HG03565 (cell line): Measurements from ENCODE around the gene ATF6B.

Experiments
- ATAC-seq: cut with Tn5 transposase; IDR thresholded peaks from one replicate; pipeline ENCODE4 v1.9.1; 2021; ENCODE audit warnings: mild to moderate bottlenecking, moderate library complexity; ENCODE audit not compliant: unreplicated experiment

The ATF6B gene

DNA sequence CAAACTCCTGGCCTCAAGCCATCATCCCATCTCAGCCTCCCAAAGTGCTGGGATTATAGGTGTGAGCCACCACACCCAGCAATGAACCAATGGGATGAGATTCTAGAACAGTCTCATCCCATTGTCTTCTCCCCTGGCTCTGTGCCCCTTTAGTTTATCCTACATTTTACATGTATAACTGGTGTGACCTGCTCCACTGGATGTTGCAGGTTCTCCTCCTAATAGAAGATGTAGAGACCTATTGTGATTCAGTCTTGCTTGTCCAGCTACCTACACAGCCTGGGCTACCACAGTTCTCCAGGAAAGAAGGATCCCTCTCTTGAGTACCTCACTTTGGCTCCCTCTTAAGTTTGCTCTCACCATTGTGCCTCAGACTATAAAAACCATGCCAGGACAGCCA is 4.1 kb upstream of the ATF6B start:
- no peak for ATAC-seq

DNA sequence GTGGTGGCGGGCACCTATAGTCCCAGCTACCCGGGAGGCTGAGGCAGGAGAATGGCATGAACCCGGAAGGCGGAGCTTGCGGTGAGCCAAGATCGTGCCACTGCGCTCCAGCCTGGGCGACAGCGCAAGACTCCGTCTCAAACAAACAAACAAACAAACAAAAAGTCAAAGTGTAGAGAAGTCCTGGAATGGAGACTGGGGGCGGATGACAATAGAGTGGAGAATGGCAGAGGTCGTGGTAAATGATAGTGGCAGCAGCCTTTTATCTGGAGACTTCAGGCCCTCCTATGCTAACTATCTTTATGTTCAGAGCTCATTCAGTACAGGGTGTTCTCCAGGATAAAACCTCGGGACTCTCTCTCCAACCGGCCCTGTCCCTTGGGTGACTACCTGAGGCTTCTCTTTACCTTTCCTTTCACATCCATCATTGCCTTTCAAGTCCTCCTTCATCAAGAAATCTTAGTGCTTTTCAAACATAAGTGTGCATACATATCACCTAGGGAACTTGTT is 3.4 kb upstream of the ATF6B start:
- no peak for ATAC-seq

DNA sequence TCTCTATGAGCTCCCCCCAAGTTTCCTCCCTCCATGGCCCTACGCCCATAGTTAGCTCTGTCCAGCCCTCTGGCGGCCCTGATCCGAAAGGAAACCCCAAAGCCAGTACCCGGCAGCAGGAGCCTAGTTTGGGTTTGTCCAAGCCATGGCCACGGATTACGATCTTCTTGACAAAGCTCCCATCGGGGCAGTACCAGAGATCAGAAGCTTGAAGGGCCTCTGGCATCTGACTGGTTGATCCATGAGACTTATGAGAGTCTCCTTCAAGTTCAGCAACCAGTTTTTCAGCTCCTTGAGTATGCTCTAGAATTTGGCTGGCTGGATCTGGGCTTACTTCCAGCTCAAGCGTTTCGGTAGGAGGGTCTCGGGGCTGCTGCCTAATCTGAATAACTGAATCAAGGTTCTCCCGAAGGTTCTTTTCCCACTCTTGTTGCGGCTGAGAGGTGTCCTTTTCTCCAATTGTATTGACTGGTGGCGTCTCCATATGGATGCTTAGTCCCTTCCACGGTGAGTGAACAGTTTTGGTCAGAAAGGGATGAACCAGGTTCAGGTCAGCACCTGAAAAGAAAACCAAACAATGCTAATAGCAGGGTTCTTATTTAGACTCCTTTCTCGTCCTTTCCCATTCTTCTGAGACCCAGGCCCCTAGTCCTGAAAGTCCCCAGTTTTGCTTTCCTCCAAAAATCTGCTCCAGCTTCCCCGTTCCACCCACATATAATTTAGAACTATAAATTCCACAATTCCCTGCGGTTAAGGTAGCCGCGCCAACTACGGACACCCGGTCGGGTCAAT is 1.4 kb upstream of the ATF6B start:
- ATAC-seq: no peak

DNA sequence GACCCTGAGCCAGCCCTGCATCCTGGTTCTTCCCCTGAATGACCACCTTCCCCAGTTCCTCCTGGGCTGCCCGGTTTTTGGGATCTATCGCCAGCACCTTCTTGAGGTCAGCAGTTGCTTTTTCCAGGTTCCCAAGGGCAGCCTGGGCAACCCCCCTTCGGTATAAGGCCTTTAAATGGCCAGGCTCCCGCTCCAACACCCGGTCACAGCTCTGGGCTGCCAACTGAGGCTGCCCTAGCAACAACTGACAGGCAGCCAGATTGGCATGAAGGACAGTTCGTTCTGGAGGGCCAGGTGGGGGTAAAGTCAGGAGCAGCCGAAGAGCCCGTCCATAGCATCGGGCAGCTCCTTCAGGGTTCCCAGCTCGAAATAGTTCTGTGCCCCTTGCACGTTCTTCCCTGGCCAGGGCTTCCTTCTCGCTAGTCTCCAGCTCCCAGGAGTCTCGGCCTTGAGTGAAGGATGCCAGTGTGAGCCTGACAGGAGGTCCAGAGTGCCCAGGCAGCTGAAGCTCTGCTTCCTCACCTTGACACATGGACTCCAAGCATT is 778 bp upstream of the ATF6B start:
- no peak for ATAC-seq

DNA sequence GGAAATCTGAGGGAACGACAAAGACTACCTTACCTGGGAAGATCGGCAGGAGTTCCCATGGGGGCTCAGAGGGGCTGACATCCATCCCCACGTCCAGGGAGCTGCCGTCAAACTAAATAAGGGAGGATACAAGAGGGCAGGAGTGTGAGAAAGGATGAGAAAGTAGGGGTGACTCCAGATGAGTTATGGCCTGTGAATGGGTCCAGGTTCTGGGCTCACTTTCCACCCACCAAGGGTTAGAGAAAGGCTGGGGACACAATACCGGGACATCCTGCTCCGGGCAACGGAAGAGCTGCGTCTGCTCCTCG is 683 bp downstream of the ATF6B start:
- no peak for ATAC-seq

DNA sequence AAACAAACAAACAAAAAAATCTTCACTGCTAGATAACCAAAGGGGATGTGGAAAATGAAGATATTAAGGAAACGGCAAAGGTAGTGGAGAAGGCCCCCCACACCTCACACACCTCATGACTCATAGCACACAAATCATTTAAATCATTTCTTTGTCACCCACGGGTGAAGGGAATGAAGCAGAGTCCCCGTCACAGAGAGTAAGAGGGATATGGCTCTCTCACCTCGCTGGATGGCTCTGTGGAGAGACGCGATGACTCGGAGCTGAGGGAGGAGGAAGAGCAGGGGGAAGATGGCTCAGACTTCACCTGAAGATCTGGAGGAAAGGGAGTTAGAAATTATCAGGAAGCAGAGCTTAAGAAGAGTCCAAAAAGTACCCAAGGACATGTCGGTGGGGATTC is 1.2 kb downstream of the ATF6B start:
- no peak for ATAC-seq

DNA sequence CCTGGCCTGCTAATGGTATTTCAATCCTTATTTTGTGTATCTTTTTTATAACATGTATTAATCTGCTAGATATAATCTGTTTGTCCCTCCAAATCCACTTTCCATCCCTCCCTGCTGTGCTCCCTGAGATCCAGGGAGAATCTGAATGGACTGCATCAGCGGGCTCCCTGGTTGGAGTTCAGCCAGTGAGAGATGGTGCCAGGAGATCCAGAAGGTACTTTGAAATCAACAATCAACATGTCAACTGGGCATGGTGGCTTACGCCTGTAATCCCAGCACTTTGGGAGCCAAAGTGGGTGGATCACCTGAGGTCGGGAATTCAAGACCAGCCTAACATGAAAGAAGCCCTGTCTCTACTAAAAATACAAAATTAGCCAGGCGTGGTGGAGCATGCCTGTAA is 4.4 kb downstream of the ATF6B start:
- ATAC-seq: no peak

DNA sequence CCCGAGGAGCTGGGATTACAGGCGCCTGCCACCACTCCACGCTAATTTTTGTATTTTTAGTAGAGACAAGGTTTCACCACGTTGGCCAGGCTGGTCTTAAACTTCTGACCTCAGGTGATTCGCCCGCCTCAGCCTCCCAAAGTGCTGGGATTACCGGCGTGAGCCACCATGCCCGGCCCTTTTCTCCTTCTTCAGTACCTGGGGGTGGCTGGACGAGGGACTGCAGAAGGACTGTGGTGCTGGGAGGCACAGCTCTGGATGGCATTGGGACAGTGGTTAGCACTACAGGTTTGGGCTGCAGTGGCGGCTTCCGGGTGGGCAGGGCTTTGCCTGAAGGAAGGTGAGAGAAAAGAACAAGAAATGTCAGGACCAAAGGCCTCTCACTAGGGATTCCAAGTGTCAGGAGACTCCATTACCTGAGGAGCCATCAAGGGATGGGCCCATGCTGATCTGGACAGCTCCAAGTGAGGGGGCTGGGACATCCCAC is 7.4 kb downstream of the ATF6B start:
- no peak for ATAC-seq

DNA sequence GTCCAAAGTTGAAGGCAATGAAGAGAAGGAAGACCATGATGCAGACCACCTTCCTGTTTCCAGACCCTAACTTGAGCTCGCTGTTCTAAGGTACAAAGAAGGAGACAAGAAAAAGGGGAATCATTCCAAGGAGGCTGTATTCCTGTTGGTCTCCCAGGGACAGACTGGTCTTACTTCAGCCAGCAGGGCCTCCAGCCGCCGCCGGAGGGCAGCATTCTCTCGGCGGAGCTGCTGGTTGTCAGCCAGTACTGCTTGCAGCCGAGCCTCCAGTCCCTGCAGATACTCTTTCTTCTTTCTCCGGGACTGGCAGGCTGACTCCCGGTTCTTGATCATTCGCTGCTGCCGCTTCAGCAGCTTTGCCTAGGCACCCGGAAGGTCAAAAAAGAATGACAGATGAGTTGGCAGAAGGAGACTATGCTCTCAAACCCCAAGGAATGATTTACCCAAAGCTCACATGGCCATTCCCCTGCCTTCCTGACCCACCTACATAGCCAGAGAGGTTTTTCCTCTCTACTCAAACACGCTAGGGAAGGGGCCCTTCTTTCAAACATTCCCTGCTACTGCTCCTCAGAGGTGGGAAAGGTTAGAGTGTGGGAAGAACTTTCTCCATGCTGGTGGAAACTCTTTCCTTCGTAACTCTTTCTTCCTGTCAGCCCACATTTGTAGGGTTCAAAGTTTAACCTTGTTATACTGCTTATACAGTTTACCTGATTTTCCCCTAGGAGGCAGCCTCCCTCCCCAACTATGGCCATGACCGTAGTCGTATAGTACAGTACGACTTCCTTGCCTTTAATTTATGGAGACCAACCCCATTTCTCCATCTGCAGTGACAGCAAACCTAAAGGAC is 9.0 kb downstream of the ATF6B start:
- ATAC-seq: no peak

DNA sequence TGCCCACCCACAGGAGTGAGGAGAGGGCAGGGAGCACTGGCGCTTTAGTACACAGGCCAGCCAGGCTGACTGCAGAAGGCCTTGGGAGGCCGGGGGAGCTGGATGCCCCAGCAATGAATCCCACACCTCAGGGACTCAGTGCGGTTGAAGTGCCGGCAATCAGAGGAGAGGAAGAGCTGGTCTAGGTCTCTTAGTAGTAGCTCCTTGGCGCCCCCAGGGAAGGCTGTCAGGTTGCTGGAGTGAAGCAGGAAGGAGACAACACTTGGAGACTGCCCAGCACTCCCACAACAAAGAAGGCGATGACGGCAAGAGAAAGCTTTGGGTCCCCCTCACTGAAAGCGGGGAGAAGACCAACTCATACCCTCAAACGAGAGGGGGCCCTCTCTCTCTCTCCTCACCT is 10.6 kb downstream of the ATF6B start:
- no peak for ATAC-seq

DNA sequence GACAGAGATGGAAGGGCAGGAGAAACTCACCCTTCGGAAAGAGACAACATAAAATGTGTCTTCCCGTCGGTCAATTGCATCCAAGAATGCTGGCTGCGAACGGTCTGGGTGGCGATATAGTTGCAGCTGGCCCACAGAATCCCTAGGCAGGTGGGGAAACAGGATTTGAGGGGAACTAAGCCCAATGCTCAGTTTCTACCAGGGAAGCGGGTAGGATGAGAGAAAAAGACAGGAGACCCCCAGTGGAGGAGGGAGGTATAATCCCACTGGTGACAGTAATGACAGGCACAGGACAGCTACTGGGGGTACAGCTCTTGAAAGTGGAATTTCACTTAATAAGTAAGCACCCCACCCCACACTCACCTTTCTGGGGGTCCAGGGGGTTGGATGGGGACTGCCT is 11.4 kb downstream of the ATF6B start:
- ATAC-seq: no peak

DNA sequence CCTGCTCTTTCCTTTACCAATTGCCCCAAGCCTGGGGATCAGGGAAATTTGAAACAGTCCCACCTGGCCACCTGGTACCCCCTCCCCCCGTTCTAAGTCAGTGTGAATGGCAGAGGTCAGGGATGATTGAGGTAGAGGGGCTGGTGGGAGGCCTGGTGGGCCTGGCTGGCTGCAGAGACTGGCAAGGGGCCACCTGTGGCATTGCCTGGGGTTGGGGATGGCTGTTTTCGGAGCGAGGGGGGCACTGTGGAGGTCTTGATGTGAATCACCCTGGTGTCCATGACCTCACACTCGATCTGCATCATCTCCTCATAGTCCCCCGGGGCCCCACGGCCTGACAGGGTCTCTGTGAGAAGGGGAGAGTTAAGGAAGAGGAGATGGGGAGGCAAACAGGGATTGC is 12.4 kb downstream of the ATF6B start:
- no peak for ATAC-seq

DNA sequence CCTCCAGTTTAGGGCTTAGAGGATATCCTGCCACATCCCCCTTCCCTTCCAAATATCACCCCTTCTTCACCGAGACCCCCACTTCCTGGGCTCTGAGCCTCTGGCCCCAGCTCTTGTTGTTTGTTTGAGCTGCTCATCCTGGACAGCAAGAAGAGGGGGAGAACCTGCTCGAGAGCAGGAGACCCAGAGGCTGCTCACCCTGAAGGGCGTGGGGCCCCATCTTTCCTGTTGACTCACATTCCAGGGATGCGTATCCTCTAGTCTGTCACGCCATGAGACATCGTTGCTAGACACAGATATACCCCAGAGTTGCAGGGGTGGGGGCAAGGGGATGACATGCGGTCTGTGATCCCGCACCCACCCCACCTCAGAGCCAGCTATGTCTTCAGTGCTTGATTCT is 13.2 kb downstream of the ATF6B start:
- ATAC-seq: no peak

DNA sequence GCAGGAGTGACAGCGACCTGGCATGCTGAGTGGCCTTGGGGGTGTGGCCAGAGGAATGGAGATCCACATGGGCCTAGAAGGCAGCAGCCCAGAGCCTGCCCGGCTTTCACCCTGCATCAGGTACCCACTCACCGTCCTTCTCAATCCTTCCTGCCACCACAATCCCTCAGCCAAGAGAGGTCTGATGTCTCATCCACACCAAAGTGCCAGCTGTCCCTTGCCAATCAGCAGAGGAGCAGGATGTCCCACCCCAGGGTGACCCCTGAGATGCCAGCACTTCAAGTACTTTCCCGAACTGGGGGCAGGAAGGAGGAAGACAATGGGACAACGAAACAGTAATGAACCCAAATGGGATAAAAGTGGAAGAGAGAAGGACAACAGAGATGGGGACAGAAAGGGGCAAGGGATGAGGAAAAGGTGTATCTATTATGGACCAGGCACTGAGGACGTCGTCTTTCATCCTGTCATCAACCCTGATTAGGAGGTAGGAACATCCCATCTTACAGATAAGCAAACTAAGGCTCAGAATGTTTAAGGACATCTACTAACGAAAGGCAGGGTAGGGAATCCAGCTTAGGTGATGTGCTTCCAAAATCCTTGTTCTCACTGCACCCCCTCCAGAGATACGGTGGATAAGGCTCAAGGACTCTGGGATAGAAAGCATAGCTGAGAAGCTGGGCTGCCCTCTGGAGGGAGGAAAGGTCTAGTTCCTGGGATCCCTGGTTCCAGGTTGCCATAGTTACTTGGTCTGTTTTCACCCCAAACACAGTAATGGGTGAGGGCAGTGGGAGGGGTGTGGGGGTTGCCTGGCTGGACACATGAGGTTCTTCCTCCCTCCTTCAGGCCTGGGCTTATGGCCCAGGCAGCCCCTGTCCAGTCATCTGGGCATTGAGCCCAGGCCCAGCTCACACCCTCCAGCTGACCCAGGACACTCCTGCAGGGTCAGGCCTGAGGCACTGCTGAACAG is 14.4 kb downstream of the ATF6B start:
- no peak for ATAC-seq

DNA sequence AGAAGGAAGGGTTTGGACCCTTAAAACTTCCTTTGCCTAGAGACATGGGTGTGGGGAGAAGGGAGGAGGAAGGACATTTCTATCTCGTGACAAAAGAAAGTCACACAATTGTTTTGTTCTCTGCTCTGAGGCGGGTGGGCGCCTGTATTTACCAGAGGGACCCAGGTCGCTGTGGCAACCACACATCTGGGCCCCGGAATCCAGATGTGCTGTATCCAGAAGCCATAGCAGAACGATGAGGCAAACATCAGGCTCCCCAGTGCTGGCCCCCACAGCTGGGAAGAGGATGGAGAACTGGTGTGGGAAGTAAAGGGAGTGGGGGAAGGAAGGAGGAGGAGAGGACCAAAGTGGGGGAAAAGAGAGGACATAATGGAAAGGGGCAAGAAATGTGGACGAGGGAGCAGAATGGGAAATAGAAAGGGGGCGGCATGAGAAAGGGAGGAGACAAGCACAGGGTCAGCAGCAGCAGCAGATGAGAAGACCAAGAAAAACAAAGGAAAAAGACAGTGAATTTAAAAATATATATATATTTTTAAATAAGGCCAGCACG is 15.5 kb downstream of the ATF6B start:
- ATAC-seq: no peak

DNA sequence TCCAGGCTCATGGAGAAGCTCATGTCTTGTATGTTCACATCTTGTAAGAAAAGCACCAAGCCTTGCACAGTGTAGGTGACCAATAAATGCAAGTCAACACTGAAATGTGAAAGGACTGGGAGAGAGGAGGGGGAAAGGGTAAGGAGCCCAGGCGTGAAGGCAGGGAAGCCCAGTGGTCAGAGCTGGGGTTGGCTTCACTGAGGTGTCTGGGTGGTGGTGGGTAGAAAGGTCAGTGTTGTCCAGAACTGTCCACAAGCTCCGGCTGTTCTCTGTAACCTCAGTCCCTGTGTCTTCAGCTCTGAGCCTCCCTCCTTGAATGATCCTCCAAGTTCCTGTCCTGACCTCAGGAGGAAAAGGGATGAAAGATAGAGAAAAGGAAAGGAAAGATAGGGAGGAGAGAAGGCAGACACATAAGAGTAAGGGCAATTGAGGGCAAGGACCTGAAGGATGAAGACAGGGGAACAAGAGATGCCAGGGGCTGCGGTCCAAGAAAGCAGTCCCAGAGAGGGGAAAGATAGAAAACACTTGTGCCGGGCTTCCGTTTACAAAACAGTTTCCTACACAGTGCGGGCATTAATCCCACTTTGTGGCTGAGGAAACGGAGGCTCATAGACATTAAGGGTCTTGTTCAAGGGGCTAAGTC is 16.5 kb downstream of the ATF6B start:
- ATAC-seq: no peak

DNA sequence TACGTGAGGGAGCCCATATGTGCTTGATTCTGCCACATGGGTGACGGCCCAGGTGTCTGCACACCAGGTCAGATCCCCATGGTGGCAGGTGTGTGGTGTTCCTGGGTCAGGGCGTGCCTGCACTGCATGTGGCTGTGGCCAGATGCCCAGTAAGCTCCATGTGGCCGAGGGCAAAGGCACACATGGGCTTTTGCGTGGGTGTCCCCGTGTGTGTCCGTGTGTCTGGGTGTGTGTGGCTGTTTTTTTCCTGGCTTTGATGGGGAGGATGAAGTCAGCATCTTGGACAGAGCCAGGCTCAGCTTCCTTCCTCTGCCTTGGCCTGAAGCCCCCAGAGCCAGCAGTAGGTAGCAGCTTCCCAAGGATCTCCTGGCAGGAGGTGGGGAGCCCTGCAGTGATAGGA is 17.4 kb downstream of the ATF6B start:
- ATAC-seq: no peak

DNA sequence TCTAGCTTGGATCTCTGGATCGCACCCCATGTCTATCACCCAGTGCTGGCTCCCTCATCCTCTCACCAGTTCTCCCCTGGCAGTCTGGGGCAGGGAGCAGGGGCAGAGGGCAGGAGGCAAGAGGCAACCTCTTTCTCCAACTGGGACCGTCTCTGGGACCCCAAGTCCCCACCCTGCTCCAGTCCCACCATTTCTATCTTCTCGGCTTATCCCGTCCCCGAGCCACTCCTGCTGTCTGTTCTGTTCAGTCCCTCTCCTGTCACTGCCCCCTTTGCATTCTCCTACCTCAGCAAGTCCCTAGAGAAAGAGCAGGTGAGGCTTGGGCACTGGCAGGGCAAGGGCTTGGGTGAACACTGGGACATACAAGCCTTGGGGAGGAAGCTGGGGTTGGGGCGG is 18.3 kb downstream of the ATF6B start:
- no peak for ATAC-seq

DNA sequence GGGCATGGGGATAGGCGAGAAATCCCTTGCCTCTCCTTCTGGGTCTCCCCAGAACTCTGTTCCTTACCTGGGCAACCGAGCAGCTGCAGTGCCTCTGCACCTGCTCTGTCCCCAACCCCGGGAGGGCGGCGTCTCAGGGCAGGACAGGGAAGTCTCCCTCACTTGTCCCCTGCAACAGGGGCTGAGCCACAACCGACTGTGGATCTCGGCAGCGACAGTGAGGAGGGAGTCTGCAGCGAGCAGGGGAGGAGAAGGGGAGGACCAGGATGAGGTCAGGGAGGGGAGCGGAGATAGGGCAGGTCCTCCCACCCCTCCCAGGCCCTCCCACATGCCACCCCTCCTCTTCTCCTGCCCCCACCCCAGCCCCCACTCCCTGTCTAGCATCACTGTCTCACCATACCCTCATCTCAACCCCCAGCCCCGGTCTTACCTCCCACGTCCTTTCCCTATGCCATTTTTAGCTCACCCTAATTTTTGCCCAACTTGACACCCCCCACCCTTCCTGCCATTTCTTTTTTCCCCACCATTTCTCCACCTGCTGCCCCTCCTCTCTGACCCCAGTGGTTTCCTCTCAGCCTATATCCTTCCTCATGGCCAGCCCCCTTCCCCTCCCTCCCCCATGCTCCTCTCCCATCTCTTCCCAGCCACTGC is 18.8 kb downstream of the ATF6B start, which contains the start of gene TNXB:
TSS of gene TNXB (minus strand) at position 225 of the 651 bp plus-strand sequence. CDS start 11,140 bp downstream, outside the sequence.
- ATAC-seq: no peak
